SKM-1 (cell line): Measurements from ENCODE around the gene SRGAP3.

Experiments
- DNase-seq: peaks from one replicate; lab custom pipeline; 2025; ENCODE audit not compliant: unreplicated experiment; lab: John Stamatoyannopoulos, UW

The SRGAP3 gene

DNA sequence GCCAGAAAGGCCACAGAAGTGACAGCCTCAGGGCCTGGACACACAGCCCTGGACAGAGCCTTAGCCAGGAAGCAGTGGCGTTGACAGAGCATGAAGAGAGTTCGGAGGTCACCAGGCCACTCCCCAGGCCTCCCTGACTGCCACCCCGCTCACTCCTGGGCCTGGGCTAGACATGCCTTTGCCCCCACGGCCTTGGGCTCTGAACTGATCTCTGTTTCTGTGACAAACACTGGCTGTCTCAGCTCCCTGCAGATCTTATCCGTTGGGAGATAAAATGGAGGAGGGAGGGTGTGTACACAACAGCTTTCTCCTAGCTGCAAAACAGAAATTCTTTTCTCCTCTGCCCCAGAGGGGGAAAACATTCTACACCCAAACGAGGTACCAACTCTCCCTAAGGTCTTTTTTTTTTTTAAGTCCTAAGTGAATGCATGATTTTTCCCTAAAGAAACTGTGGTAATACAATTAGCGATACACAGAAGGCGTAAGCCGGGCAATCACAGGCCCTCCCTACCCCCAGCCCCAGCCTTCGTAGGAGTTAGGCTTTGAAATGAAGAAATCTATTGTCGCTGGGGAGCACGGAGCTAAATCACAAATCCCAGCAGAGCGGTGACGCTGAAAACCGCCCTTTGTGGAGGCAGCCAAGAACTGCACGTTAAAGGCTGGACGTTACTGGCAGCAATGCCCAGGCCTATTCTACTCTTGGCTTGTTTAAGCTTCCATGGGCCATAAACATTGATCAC lies 45.0 kb downstream of the SRGAP3 start:
- no peak for DNase-seq

DNA sequence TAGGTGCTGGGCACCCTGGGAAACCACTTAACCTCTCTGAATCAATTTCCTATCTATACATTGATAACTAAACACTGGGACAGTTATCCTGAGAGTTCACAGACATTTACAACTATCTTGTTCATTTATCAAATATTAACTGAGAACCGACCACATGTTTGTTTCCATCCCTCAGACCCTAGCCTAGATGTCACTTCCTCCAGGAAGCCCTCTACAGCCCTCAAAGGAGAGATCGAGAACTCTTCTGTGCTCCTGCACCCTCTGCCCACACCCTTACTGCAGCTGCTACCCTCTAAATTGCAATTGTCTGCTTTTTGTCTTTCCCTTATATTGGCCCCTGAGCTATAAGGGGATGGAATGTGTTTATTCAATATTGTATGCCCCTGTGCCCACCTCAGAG lies 46.1 kb downstream of the SRGAP3 start:
- no peak for DNase-seq

DNA sequence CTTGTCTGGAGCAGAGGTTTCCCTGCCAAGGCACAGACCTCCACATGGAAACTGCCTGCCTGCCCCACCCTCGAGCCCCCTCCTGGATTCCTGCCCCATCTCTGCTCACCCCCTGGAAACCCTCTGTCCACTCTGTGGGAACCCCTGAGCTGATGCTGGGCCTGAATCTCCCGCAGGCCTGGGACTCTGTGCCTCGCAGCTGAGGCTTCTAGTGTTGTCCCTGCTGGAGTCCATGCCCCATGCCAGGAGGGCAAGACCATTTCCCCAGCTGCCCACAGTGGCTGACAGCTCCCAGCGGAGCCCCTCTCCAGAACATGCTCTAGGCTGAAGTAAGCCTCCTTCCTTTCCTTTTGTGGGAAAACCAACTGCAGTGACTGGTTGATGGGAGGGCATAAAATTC lies 46.9 kb downstream of the SRGAP3 start:
- no peak for DNase-seq

GRCh38 chr3:9201955-9202354 lies 47.5 kb downstream of the SRGAP3 start:
- no peak for DNase-seq

GRCh38 chr3:9201266-9201665 lies 48.2 kb downstream of the SRGAP3 start:
- DNase-seq: no peak

DNA sequence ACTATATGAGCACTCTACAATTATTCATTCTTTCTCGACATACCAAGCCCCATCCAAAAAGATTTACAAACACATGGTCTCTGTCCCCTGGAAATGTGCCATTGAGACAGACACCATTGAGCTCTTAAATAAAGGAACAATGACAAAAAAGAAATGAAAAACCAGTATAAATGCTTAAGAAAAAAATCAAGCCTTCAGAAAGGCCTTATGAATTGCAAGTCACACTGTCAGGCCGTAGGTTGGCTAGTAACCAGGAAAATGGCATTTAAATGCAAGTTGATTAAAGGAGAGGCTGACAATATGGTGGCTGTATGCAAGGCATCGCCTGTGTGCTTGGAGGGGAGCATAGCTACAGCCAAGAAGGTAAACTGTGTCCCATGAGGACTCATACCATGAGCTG lies 49.7 kb downstream of the SRGAP3 start:
- no peak for DNase-seq

DNA sequence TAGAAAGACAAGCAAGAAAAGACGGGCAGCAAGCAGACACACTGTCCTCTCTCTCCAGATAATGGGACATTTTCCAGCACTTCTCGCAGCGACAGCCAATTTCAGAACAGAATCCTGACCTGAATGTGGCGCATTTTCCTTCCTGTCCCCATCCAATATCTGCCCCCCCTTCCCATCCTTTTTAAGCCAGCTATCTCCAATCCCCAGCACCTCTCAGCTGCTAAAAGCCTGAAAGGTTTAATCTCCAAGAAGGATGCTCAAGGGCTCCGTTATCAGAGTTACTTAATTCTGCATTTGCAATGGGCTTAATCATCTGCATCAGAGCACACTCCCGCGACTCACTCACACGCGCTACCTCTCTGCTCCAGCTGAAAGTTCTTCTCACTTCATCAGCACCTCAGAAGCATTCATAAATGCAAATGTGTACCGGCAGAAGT lies 50.5 kb downstream of the SRGAP3 start:
- DNase-seq: no peak

DNA sequence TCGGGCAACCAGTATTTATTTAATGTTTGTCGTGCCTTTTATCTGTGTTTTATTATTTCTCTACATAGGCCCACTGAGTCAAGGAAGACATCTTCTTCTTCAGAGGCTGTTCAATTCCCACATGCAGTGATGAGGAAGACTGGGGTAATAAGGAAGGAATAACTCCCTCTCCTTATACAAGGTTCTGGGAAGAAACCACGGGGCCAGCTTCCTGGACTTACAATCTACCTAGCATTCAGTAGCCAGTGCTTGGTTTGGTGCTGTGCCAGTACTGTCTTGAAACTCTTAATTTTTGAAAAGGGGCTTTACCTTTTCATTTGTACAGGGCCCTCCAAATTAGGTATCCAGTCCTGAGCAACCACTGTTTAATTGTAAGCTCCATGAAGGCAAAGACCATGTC lies 51.2 kb downstream of the SRGAP3 start:
- no peak for DNase-seq

GRCh38 chr3:9196020-9196419 lies 53.4 kb downstream of the SRGAP3 start:
- DNase-seq: no peak

DNA sequence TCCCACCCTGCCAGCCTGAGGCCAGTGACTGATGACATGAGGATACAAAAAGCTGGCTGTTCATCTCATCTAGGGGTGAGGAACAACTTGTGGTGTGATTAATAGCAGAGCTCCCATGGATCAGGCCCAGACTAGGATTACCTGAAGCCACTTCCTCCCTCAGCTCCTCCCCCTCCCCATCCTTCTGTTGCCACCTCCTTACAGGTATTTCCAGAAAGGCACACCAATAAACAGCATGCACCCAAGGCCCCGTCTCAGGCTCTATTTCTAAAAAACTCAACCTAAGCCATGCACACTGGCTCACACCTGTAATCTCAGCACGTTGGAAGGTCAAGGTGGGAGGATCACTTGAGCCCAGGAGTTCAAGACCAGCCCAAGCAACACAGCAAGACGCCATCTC lies 54.1 kb downstream of the SRGAP3 start:
- DNase-seq: no peak

DNA sequence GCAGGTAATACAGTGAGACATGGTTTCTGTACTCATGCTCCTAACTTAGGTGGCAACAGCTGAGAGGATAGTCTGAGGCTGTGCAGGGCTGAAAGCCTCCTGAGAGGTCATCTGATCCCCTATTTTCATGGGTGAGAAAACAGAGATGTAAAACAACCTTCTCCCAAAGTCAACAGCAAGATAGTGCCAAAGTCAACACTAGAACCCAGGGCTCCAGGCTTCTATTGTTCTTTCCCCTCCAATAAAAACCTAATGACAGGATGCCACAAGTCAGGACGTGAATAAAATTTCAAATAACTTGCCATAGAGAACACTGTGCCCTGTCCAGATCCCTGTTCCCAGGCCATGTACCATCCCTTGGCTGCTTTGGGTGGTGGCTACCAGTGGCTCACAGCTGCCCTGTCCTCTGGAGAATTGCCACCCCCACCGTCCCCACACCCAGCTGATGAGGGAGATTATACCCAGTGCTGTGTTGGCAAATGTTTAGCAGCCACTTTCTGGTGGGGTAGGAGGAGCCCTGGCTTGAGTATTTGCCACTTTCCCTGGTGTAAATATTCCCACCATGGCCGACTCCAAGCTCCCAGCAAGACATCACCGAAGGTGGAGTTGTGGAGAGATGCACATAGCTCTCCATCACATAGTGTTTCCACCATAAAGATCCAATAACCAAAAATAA lies 54.8 kb downstream of the SRGAP3 start:
- no peak for DNase-seq

DNA sequence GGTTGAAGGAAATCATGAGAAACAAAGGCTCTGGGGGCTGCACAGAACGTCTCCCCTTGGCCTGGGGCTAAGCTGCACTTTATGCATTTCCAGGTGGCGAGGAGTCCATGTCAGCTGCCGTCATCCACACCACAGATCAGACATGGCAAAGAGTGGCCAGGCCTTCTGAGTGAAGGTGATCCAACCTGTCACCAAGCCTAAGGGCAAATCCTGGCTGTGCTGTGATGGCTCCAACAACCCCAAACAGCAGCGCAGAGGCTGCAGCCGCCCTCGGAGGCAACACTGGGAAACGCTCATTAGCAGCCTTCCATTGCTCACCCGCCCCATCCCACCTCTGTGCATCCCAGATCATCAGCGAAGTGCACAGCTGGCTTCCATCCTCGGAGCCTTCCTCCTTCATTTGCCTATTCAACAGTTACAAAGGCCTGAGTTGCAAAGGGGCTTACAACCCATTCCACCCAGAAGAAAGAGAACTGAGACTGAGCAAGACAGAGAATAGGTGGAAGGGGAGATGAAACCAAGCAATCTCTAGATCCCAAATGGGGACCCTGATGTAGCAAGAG lies 55.7 kb downstream of the SRGAP3 start:
- DNase-seq: no peak

- DNase-seq: no peak
Measured at GRCh38 chr3:9193211-9193610, 56.2 kb downstream of the SRGAP3 start.

GRCh38 chr3:9192248-9193025 lies 57.0 kb downstream of the SRGAP3 start:
- no peak for DNase-seq

DNA sequence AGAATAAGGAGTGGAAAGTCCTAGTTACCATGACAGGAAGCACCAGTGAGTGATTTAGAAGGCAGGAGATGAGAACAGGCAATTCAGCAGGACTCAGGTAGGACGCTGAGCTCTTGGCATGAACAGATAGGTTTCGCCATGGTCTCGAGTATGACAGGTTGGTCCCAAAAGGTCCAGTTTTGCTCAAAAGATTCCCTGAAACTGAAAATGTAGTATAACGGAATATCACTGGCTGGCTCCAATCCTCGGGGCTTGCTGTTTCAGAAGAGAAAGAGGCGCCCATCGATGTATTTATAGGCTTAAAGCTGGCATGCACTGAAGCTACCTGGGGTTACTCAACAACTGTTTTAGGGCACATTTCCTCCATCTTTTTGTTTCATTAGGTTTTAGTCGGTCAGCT lies 59.2 kb downstream of the SRGAP3 start:
- no peak for DNase-seq

GRCh38 chr3:9188583-9188982 lies 60.9 kb downstream of the SRGAP3 start:
- no peak for DNase-seq

GRCh38 chr3:9185701-9186100 lies 63.7 kb downstream of the SRGAP3 start:
- no peak for DNase-seq

GRCh38 chr3:9185046-9185445 lies 64.4 kb downstream of the SRGAP3 start:
- DNase-seq: no peak

DNA sequence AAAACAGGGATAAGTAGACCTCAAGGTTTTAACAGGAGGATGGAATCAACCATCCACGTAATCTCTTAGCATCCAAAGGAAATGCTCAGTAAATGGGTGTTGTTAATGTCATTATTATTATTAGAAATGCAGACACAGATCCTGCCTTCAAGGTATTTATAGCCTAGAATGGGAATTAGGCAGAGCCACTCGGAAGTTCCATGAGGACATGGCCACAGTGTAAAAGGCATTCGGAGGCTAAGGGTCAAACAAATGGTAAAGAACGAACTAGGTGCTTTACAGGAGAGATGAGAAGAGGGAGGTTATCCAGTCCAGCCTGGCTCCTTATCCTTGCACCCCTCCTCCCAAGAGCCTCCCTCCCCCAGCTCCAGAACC lies 65.0 kb downstream of the SRGAP3 start:
- no peak for DNase-seq

DNA sequence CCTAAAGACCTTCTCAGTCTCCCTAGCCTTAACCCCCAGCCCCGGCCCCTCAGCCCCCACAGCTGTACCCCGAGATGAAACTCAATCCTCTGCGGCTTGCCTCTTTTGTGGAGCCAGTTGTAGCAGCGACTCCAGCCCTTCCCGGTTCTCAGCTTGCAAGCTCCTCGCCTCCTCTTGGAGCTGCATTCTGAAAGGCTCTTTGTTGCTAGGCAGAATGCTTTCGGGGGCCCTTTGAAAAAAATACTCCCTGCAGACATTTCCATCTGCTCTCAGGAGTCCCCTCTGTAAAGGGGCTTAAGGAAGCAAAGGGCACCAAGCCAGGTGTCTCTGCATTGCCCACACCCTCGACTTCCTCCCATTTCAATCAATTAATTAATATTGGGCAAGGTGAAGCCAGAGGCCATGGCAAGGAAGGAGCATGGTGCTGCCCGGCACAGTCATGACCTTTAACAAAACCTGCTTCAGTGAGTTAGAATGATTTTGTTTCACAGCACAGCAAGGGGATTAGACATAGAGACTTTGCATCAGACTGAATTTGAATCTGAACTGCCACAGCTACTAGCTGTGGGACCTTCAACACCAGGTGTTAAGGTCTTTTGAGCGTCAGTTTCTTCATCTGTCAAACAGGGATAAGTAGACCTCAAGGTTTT lies 65.5 kb downstream of the SRGAP3 start:
- no peak for DNase-seq

DNA sequence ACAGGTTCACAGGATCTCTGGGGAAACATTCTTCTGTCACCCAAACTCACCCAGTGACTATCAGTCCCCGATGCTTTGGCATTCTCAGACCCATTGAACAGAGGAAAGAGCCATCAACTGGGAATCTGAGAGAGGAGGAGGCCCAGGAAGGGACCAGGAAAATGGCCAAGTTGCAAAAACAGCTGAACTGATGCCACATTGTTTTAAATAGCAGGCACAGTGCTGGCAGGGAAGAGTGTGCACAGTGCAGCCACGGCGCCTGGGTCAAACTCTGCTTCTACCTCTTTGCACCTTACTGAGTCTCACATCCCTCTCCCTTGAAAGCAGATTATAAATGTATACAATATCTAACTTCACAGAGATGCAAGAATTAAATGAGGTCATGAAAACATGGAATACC lies 66.4 kb downstream of the SRGAP3 start:
- DNase-seq: no peak
